Cerebellar nuclear complex (tissue), 1 donor: Measurements from ENCODE around the gene PSAT1.

Experiments
- DNase-seq, 2 experiments: peaks; one replicate each; lab custom pipeline; 2025; lab: John Stamatoyannopoulos, UW

The PSAT1 gene

DNA sequence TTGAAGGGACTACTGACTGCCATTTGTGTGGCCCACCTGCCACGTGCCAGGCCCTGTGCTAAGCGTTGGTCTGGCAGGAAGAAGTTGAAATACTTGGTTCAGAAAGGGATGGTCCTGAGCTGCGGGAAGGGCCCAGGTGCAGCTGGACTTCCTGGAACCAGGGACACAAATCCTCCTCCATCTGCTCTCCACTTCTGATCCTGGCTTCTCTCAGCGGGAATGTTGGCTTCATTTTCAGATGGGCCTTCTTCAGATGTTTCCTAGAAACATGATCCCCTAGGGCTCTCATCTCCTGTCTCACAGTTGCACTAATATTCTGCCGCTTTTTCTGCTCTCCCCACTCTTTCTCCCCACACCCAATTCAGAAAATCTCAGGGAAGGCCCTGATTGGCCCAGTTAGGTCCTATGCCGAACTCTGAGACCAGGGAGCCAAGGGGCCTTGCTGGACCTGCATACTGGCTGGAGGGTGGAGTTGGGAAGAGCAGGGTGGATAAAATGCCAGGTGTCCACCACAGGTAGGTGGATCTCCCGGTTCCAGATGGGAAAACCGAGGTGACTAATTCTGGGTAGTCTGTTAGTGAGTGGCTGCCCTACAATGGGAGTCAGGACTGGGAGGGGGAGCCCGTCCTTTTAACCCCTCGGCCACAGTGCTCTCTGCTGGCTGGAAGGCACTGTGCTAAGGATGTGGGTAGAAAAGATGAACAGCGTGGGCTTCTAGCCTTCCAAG, 19.4 kb downstream of the PSAT1 start:
- DNase-seq = no peak

- DNase-seq = no peak
Observed at GRCh38 chr9:78319197-78320029, 22.5 kb downstream of the PSAT1 start.

DNA sequence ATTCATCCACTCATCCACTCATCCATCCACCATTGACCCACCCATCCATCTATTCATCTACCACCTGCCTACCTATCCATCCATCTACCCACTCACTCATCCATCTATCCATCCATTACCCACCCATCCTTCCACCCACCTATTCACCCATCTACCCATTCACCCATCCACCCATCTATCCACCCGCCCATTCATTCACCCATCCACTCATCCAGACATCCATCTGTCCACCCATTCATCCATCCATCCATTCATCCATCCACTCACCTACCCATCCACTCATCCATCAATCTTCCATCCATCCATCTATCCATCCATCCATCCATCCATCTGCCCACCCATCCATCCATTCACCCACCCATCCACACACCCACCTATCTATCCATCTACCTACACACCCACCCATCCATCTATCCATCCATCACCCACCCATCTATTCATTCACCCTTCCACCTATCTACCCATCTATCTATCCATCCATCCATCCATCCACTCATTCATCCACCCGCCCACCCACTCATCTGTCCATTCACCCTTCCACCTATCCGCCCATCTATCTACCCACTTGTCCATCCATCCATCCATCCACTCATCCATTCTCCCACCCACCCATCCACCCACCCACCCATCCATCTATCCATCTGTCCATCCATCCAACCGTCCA, 23.2 kb downstream of the PSAT1 start:
- no peak for DNase-seq

DNA sequence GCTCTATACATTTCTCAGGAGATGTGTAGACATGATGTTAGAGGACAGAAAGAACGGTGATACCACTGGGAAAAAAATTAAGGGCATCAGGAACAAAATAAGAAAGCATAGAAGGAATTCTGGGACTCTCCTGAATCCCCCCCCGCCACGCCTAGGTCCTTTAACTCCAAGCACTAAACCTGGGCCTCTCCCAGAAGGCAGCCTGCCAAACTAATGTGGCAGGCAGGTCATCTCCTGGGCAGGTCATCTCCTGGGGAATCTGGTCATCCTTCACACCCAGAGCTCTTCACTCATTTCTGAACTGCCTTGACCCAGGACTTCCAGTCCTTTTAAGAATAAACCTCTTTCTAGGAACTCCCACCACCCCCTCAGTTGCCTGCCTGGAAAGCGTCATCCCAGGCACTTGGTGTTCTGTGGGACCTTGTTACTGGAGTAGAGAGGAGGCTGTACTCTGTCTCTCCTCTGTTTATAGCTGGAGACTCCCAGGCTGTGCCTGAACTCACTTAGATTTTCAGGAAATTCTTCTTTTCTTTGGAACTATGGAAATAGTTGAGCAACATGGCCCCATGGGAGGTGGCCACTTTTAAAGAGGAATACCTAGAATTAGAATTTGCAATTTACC, 24.1 kb downstream of the PSAT1 start:
- DNase-seq = no peak

- no peak for DNase-seq
Observed at GRCh38 chr9:78321505-78321904, 24.6 kb downstream of the PSAT1 start.

DNA sequence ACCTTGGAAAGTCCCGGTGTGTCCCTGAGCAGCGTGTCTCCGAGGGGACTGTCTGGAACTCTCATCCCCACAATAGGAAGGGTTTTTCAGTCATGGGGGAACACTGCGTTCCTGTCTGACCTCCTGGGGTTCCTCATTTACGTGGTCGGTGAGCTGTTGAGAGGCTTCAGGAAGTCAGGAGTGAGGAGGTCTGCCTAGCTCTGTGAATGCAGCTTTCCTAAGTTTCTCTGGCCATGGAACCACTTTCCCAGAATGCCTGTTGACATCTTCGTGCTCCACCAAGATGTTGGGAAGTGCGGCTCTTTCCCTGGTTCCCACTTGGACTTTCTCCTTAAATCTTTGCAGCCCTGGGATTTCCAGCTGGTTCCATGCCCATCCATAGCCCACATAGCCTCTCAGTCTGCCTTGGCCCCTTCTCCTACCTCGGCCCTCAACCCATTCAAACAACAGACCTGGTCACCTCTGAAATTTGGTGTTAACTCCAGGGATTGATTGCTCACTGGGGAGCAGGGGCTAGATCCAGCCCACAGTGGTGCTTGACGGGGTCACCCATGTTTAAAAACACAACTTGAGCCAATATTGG, 27.2 kb downstream of the PSAT1 start:
- no peak for DNase-seq

DNA sequence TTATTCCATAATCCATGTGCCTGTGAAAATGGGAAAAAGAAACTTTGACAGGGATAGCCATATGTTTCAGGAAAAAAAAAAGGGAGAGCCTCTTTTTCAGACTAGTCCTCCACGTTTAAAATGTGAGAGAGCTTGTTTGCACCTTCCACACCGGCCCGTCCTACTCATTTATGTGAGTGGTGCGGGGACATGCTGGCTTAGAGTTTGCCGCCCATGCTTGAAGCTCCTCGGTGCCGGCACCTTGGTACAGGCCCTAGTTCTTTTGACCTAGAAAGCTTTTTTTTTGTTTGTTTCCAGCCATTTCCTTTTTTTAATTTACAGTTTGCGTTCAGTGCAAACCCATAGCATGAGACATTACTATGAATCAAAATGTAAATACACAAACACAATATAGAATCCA, 27.8 kb downstream of the PSAT1 start:
- no peak for DNase-seq

- no peak for DNase-seq
Observed at GRCh38 chr9:78325343-78325742, 28.4 kb downstream of the PSAT1 start.

- DNase-seq = no peak
Observed at GRCh38 chr9:78325846-78326360, 29.0 kb downstream of the PSAT1 start.

- DNase-seq = no peak
Observed at GRCh38 chr9:78326564-78326963, 29.6 kb downstream of the PSAT1 start.

- DNase-seq = no peak
Observed at GRCh38 chr9:78332381-78332780, 35.5 kb downstream of the PSAT1 start.

DNA sequence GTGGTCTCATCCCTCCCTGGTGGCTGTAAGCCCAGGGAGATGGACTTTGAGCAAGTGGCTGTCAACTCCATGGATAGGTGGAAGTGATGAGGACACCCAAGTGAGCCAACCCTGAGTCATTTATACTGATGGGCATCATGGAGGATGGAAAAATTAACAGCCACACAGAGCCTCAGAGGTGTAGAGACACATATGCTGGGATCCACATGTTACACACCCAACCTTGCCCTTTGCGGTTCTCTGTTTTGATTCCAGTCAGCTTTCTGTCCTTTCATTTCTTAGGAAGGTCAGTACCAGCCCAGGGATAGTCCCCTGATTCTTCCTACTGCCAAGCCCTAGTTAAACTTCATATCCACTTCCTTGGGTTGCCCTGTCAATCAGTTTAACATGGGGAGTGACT, 51.9 kb downstream of the PSAT1 start:
- DNase-seq = no peak

- DNase-seq = no peak
Observed at GRCh38 chr9:78351816-78352215, 54.9 kb downstream of the PSAT1 start.

GRCh38 chr9:78354324-78354973, 57.5 kb downstream of the PSAT1 start:
- DNase-seq = no peak

DNA sequence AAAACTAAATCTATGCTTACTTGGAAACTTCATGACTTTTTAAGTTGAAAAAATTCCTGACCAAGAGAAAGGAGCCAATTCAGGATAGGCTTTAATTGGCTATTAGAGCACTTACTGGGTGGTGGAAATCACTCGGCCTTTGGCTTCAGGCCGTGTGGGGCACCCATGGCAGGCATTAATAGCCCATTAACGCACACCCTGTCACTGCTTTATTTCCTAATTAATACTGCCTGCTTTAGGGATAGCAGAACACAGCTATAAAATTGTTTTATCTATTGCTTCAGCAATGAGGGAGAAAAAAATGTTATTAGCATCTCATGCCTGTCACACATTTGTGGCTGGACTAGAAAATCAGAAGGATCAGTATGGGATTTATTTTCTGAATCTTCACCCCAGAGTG, 58.1 kb downstream of the PSAT1 start:
- DNase-seq = no peak

- no peak for DNase-seq
Observed at GRCh38 chr9:78356634-78357033, 59.7 kb downstream of the PSAT1 start.

GRCh38 chr9:78357165-78357873, 60.4 kb downstream of the PSAT1 start:
- no peak for DNase-seq

- no peak for DNase-seq
Observed at GRCh38 chr9:78358329-78359051, 61.6 kb downstream of the PSAT1 start.

- no peak for DNase-seq
Observed at GRCh38 chr9:78363221-78363620, 66.3 kb downstream of the PSAT1 start.
